Activated T-cell treated with anti-CD3 and anti-CD28 coated beads for 1 hour (primary cell): Measurements from ENCODE around the gene SYNJ2.
"Not testable (repeated sequence)": the region's sequence is repeated elsewhere in the genome, so short reads cannot be mapped to it uniquely, and the experiment has no call there.

ENCODE experiments used
- DNase-seq: peaks from one replicate; pipeline ENCODE4 v3.0.0-alpha.2; 2020; ENCODE audit warnings: low read depth

SYNJ2 gene

DNA sequence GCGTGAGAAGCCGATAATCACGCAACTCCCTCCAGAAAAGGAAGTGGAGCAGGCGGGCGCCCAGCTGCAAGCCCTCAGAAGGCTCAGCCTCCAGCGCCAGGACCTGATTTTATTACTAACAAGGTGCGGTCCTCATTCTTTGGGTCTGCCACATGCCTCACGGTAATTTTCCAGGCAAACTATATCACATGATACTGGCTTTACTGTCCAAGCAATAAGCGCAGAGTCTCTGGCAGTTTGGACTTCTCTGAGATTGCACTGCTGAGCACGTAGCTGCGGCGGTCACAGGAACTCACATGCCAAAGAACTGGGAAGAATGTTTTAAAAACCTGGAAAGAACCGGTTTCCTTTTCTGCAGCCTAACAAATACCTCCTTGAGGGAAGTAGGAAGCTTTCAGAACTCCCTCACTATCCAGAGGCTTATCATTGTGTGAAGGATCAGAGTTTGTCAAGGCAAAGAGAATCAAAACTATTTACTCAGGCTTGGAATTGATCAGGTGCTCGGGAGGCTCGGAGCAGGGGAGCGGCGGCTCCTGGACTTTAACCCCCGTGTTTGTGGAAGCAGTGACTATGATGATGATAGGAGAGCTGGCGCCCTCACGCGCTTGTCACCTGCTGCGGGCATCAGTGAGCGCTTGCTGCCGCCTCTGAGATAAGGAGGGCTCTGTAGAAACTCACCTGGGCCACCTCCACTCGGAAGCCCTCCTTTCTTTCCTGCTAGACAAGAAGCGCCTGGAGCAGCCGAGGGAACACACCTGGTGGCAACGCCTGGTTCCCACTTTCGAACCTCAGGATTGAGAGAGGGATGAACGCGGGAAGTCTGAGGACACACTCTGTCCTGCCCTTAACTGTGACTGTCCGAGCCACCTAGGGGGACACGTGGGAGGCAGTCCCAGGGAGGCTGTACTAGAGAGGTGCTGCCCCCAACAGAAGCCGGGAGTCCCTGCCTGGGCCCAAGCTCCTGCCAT lies 27.2 kb upstream of the SYNJ2 start:
- DNase-seq: no peak

DNA sequence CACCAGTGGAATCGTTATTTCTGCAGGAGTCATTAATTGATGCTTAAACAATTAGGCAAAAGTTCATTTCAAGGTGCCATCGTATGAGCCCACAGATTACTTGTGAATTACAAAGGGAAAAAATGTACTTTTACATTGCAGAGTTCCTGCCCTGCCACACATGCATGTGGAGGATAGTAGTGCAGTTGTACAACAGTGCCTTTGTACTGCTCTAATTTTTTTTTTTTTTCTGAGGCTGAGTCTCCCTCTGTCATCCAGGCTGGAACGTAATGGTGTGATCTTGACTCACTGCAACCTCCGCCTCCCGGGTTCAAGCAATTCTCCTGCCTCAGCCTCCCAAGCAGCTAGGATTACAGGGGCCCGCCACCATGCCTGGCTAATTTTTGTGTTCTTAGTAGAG lies 26.0 kb upstream of the SYNJ2 start:
- no peak for DNase-seq

DNA sequence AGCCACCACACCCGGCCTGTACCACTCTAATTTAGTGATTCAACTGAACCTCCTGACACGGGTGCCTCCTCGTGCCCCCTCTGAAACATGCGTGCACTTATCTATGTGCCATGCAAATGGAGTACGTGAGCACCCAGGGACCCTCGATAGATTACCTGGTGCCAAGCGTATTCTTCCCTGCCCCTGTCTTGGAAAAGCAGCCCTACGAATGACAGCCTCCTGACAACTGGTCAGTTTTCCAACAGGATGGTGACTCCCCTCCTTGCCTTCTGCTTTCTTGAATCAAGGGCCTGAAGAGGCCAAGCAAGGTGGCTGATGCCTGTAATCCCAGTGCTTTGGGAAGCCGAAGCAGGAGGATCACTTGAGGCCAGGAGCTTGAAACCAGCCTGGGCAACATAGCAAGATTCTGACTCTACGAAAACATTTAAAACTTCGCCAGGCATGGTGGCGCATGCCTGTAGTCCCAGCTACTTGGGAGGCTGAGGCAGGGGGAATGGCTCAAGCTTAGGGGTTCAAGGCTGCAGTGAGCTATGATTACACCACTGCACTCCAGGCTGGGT lies 25.4 kb upstream of the SYNJ2 start:
- DNase-seq: no peak

DNA sequence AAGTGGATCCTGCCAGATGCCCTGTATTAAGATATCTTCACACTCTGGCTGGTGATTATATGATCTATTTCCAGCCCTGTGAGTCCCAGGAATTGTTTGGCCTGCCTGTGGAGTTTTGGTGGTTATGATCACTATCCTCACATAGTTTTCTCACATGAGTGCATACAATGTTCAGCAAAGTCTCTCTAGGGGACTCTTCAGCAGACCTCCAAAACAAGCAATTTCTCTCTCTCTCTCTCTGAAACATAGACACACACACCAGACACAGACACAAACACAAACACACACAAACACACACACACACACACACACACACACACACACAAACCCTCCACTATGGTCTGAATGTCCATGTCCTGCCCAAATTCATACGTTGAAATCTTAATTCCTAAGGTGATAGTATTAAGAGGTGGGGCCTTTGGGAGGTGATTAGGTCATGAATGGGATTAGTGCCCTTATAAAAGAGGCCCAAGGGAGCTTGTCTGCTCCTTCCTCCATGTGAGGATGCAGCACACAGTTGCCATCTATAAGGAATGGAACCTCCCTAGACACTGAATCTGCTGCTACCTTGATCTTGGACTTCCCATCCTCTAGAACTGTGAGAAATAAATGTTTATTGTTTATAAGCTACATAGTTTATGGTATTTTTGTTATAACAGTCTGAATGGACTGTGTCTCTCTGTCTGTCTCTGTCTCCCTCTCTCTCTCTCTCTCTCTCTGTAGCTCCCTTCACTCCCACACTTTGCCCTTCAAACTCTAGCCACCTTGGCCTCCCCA lies 22.0 kb upstream of the SYNJ2 start:
- no peak for DNase-seq

DNA sequence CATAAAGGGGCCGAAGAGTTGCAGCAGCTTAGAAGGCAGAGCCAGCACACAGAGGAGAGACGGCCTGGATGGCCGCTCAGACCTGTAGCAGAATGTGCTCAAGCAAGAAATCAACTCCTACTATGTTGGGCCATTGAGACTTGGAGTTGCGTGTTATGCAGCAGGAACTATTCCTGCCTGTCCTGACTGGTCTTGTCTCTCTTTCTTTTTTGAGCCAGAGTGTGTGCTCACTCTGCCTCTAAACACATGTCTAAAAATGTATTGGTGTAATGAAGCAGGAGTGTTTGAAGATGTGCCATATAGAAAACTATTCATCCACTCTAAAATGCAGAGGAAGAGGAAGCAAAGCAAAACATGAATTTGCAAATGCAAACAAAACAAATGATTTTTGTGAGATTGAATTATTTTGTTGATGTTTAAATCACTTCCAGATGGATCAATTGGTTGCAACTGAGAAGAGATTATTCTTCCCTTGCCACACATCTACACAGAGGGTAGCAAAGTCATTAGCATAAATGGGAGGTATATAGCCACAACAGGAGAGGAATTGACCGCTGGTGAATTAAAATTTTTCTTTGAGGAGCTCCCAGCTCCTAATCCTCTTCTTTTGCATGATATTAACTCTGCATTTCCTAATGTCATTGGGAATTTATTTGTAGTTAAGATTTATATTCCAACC lies 20.4 kb upstream of the SYNJ2 start:
- no peak for DNase-seq

DNA sequence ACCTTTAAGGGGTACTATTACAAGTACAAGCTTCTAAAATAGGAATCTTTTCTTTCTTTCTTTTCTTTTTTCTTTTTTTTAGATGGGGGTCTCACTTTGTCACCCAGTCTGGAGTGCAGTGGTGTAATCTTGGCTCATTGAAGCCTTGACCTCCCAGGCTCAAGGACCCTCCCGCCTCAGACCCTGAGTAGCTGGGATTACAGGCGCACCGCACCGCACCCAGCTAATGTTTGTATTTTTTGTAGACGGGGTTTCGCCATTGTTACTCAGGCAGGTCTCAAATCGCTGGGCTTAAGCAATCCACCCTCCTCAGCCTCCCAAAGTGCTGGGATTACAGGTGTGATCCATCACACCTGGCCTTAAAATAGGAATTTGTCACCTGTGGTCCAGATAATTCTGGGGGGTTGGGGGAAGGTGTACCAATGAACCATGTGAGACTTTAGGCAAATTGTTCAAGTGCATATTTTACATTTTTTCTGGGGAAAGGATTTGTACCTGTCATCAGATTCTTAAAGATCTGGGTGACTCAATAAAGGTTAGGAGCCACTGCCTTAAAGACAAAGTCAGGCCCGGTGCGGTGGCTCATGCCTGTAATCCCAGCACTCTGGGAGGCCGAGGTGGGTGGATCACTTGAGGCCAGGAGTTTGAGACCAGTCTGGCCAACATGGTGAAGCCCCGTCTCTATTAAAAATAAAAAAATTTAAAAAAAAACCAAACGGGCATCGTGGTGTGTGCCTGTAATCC lies 19.7 kb upstream of the SYNJ2 start:
- no peak for DNase-seq

DNA sequence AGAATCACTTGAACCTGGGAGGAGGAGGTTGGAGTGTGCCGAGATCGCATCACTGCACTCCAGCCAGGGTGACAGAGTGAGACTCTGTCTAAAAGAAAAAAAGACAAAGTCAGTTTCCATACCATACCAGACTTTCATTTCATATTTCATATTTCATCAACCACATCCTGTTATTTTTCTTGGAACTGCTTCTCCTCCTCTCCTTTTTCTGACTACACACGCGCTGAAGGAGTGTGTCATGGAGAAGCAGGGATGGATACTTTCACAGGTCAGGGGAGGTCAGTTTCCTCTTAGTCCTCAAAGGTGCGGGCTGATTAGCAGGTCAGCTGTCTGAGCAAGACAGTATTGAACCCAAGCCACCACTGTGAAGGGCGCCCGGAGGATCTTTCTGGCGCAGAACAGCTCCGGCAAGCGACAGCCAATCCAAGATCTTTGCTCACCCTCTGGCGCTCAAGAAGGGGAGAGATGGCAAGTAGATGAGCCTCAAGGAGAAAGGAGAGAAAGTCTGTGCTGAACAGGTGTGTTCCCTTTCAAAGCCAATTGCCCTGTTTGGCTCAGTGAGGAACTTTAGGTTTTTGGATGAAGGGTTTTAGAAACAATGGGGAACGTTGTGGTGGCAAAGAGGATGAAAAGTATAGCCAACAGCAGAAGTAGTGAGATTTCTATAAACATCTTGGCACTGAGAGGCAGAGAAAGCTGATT lies 18.9 kb upstream of the SYNJ2 start:
- no peak for DNase-seq

DNA sequence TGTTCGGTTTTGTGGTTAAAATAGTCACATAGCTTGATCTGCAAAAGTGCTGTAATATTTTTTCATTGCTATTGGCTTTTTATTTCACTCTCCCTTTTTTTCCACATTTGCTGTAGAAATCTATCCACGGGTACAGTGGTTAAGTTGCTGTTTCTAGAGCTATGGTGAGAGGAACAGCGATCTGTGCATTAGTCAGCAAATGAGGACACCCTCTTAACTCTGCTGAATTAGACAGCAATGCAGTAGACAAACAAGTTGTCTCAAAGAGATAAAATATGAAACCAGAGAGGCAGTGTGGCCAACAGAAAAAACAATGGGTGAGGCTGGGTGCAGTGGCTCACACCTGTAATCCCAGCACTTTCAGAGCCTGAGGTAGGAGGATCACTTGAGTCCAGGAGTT lies 17.6 kb upstream of the SYNJ2 start:
- no peak for DNase-seq

- DNase-seq: no peak
These were observed 16.3 kb upstream of the SYNJ2 start for GRCh38 chr6:157965387-157965786.

DNA sequence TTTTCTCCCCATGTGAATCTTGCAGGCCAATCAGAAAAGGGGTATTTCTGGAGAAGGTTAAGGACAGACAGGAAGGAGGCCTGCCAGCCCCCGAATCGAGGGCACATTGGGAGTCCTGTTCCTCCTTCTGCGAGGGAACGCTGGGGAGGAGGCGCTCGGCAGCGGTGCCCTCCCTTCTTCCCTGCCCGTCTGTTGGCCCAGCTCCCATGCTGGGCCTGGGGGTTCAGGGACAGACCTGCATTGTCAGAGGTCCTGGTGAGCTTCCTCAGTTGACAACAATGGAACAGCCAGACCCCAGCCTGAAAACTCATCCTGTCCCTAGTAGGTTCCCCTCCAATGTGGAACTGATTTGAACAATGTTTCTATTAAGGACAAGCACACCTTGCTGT lies 15.1 kb upstream of the SYNJ2 start:
- DNase-seq: no peak

DNA sequence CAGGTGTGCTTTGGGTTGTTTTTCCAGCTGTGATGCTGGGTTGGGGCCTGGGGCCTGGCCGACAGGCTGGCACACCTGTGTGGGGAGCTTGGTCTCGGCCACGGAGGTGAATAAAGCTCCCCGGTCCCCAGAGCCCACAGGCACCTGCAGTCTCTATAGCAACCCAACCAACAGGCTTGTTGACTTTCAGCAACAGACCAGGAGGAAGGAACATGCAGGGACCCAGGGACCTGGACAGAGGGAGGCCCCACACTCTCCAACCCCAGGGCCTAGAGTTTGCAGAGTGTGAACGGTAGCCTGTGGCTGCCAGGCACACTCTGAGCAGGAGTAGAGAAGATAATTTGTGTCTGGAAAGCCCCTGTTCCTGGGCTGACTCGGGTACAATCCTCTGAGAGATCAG lies 14.6 kb upstream of the SYNJ2 start:
- DNase-seq: no peak

DNA sequence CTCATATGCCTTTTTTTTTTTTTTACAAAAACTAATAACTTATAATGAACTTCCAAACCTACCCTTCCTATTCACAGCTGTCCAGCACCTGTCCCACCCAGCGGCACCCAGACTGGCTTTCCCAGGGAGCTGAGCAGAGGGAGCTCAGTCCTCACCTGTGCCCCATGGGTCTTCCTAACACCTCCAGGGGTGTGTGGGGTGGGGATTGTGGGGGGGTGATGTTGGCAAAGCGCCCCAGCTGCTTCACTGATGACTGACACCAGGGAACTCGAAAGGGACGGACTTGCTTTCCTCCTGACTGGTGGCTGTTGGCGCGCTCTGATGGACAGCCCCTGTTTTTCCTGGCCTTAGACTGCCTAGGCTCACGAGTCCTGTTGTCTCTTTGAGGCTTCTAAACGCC lies 14.2 kb upstream of the SYNJ2 start:
- no peak for DNase-seq

- DNase-seq: not testable (repeated sequence)
These were observed 9.5 kb upstream of the SYNJ2 start for GRCh38 chr6:157972177-157972576.

DNA sequence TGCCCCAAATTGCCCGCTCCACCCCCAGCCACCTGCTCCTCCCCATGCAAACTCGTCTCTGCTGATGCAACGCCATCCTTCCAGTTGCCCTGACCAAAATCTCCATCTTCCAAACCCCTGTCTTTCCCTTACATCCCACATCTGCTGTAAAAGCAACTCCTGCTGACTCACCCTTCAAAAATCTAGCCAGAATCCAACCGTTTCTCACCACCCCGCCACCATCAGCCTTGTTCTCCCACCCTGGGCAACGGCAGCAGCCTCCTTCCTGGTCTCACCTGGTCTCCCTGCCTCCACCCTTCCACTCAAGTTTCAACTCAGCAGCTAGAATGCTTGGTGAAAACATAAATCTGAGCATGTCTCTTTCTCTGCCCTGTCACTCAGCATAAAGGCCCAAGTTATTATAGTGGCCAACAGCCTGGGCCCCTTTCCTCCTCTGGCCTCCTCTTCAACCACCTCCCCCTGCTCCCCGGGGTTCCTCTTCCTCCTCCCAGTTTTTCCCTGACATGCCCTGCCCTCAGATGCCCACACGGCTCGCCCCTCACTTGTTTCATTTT lies 7.2 kb upstream of the SYNJ2 start:
- no peak for DNase-seq

DNA sequence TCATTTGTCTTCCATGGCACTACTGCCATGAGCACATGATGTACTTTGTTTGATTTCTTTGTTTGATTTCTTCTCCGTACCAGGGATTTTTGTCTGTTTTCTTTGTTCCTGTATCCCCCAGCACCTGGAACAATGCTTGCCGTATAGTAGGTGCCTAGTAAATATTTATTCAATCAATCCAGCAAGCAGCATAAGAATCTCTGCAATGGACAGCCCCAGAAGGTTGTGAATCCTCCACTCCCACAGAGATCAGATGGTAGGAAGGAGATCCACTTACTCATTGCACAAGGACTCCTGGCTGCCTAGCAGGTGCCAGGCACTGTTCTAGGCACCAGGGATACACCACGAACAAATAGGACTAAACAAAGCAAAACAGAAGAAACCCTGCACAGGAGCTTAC lies 6.7 kb upstream of the SYNJ2 start:
- DNase-seq: no peak

DNA sequence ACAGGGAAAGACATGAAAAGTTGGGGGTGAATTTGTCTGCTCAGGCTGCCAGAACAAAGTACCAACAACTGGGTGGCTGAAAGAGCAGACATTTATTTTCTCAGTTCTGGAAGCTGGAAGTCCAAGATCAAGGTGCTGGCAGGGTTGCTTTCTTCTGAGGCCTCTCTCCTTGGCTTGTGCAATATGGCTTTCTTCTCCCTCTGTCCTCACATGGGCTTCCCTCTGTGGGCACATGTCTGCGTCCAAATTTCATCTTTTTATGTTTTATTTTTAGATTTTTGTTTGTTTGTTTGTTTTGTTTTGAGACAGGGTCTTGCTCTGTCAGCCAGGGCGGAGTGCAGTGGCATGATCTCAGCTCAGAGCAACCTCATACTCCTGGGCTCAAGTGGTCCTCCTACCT lies 6.2 kb upstream of the SYNJ2 start:
- no peak for DNase-seq

GRCh38 chr6:157976345-157977175 lies 5.1 kb upstream of the SYNJ2 start:
- DNase-seq: no peak

DNA sequence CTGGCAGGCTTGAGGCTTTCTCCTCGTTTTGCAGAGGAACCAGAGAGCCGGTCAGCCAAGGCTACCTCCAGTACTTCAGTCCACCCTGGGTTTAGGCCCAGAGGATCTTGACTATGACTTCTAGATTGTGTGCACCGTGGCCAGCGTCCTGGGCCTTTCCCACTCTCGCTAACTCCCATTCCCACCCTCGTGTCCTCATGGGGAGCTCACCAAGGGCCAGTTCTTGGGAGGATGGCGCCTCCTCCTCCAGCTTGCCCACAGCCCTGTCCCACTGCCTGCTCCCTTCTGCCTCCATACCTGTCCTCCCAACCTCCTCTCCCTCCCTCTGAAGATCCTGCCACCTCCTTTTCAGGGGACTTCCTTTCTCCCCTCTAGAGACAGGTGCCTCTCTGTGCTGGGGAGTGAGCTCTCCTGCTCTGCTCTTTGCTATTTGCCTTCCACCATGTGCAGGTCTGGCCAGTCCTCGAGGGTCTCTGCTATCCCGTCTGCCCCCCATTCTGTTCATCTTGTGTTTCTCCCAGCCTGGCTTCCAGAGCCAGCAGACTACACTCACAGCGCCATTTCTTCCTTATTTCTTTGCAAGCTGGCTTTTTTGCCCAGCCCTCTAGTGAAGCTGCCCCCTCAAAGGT lies 4.4 kb upstream of the SYNJ2 start:
- DNase-seq: no peak

- no peak for DNase-seq
These were observed 3.5 kb upstream of the SYNJ2 start for GRCh38 chr6:157978021-157978783.
